Stimulated activated memory B cell treated with anti-CD40 and anti-IgM and Interleukin-4, amounts not matched to agents 10 μg/mL and 1 μg/mL and 100 μg/mL, for 72 hours (primary cell): ENCODE data around the gene TAS2R40.
"Not testable (repeated sequence)": the region's sequence is repeated elsewhere in the genome, so short reads cannot be mapped to it uniquely, and the experiment has no call there.

Experiments used
- ATAC-seq: fragments of 150-1000 bp; cut with Tn5 transposase; 2 replicates; pipeline ENCODE4 v1.10.0; 2021
- H3K27ac Mint-ChIP-seq: one replicate; pipeline ENCODE4 v1.8.0; 2022; ENCODE audit warnings: mild to moderate bottlenecking, mixed read lengths
- H3K27me3 Mint-ChIP-seq: one replicate; pipeline ENCODE4 v1.8.0; 2022; ENCODE audit warnings: mixed read lengths
- H3K36me3 Mint-ChIP-seq: one replicate; pipeline ENCODE4 v1.8.0; 2022; ENCODE audit warnings: mixed read lengths
- H3K4me1 Mint-ChIP-seq: one replicate; pipeline ENCODE4 v1.8.0; 2022; ENCODE audit warnings: mixed read lengths
- H3K4me3 Mint-ChIP-seq: one replicate; pipeline ENCODE4 v1.8.0; 2022; ENCODE audit warnings: mild to moderate bottlenecking, moderate library complexity, mixed read lengths
- H3K9me3 Mint-ChIP-seq: one replicate; pipeline ENCODE4 v1.8.0; 2022; ENCODE audit warnings: mixed read lengths

Gene TAS2R40

GRCh38 chr7:143221737-143222136, at the start of gene TAS2R40:
TAS2R40 (plus strand) TSS chr7:143222037; CDS start chr7:143222079, 42 bp downstream.
- H3K36me3 Mint-ChIP-seq = no peaks in the 10 kb centered on the region
- no peak within 1 kb of the TSS for H3K4me3 Mint-ChIP-seq
- peaks cover 6% of the 10 kb centered on the region for H3K4me1 Mint-ChIP-seq
- peaks cover 30% of the 10 kb centered on the region for H3K27me3 Mint-ChIP-seq
- no peak for ATAC-seq
- H3K27ac Mint-ChIP-seq = no peak within 1 kb of the TSS
- no peaks in the 10 kb centered on the region for H3K9me3 Mint-ChIP-seq

GRCh38 chr7:143172354-143172753, 49.5 kb upstream of the TAS2R40 start:
- Mint-ChIP-seq H3K4me3 (no peak overlapping the region), H3K9me3 (peaks cover 4% of the 10 kb centered on the region), H3K27me3 (no peaks in the 10 kb centered on the region), H3K27ac (peak overlapping the region; percentile 17), H3K4me1 (peaks cover 23% of the 10 kb centered on the region), H3K36me3 (peaks cover 6% of the 10 kb centered on the region)
- ATAC-seq = no peak

GRCh38 chr7:143176128-143176527, 45.7 kb upstream of the TAS2R40 start:
- ATAC-seq = no peak
- H3K27me3 Mint-ChIP-seq = no peaks in the 10 kb centered on the region
- H3K9me3 Mint-ChIP-seq = peaks cover 4% of the 10 kb centered on the region
- peaks cover 10% of the 10 kb centered on the region for H3K4me1 Mint-ChIP-seq
- no peak overlapping the region for H3K4me3 Mint-ChIP-seq
- H3K27ac Mint-ChIP-seq = no peak overlapping the region
- peaks cover 9% of the 10 kb centered on the region for H3K36me3 Mint-ChIP-seq

GRCh38 chr7:143177374-143178119, 44.3 kb upstream of the TAS2R40 start:
- peaks cover 12% of the 10 kb centered on the region for H3K4me1 Mint-ChIP-seq
- ATAC-seq = no peak
- no peak overlapping the region for H3K4me3 Mint-ChIP-seq
- H3K27me3 Mint-ChIP-seq = no peaks in the 10 kb centered on the region
- H3K9me3 Mint-ChIP-seq = peaks cover 4% of the 10 kb centered on the region
- peaks cover 9% of the 10 kb centered on the region for H3K36me3 Mint-ChIP-seq
- H3K27ac Mint-ChIP-seq = no peak overlapping the region

- not testable (repeated sequence) for H3K27me3 Mint-ChIP-seq, ATAC-seq, H3K4me3 Mint-ChIP-seq, H3K27ac Mint-ChIP-seq, H3K36me3 Mint-ChIP-seq, H3K9me3 Mint-ChIP-seq
- H3K4me1 Mint-ChIP-seq = peaks cover 29% of the 10 kb centered on the region
Measured at GRCh38 chr7:143180771-143181170, 41.1 kb upstream of the TAS2R40 start.

GRCh38 chr7:143181349-143181748, 40.5 kb upstream of the TAS2R40 start:
- peak; percentile 88 for ATAC-seq
- H3K9me3 Mint-ChIP-seq = peaks cover 4% of the 10 kb centered on the region
- H3K36me3 Mint-ChIP-seq = peaks cover 9% of the 10 kb centered on the region
- H3K4me1 Mint-ChIP-seq = peaks cover 29% of the 10 kb centered on the region
- no peaks in the 10 kb centered on the region for H3K27me3 Mint-ChIP-seq
- no peak overlapping the region for H3K4me3 Mint-ChIP-seq
- H3K27ac Mint-ChIP-seq = peak overlapping the region; percentile 47

- ATAC-seq = no peak
- peaks cover 4% of the 10 kb centered on the region for H3K36me3 Mint-ChIP-seq
- peaks cover 2% of the 10 kb centered on the region for H3K9me3 Mint-ChIP-seq
- H3K4me1 Mint-ChIP-seq = peaks cover 29% of the 10 kb centered on the region
- no peak within 1 kb of the TSS for H3K27ac Mint-ChIP-seq
- no peak within 1 kb of the TSS for H3K4me3 Mint-ChIP-seq
- H3K27me3 Mint-ChIP-seq = no peaks in the 10 kb centered on the region
Measured at GRCh38 chr7:143183024-143183423, 38.8 kb upstream of the TAS2R40 start, which contains the start of gene TAS2R39. TAS2R39 (plus strand) TSS chr7:143183419; CDS start chr7:143183419, 0 bp downstream.

- peaks cover 29% of the 10 kb centered on the region for H3K4me1 Mint-ChIP-seq
- H3K9me3 Mint-ChIP-seq = no peaks in the 10 kb centered on the region
- no peak overlapping the region for H3K27ac Mint-ChIP-seq
- ATAC-seq = no peak
- no peaks in the 10 kb centered on the region for H3K27me3 Mint-ChIP-seq
- H3K4me3 Mint-ChIP-seq = no peak overlapping the region
- no peaks in the 10 kb centered on the region for H3K36me3 Mint-ChIP-seq
Measured at GRCh38 chr7:143185551-143185950, 36.3 kb upstream of the TAS2R40 start.

- no peaks in the 10 kb centered on the region for H3K9me3 Mint-ChIP-seq
- no peaks in the 10 kb centered on the region for H3K27me3 Mint-ChIP-seq
- ATAC-seq = no peak
- H3K4me1 Mint-ChIP-seq = peaks cover 7% of the 10 kb centered on the region
- no peak overlapping the region for H3K27ac Mint-ChIP-seq
- H3K36me3 Mint-ChIP-seq = no peaks in the 10 kb centered on the region
- no peak overlapping the region for H3K4me3 Mint-ChIP-seq
Measured at GRCh38 chr7:143188994-143189393, 32.8 kb upstream of the TAS2R40 start.

GRCh38 chr7:143193880-143194279, 28.0 kb upstream of the TAS2R40 start:
- H3K36me3 Mint-ChIP-seq = no peaks in the 10 kb centered on the region
- no peak overlapping the region for H3K27ac Mint-ChIP-seq
- H3K9me3 Mint-ChIP-seq = peaks cover 4% of the 10 kb centered on the region
- ATAC-seq = no peak
- no peak overlapping the region for H3K4me3 Mint-ChIP-seq
- H3K27me3 Mint-ChIP-seq = no peaks in the 10 kb centered on the region
- peaks cover 6% of the 10 kb centered on the region for H3K4me1 Mint-ChIP-seq

GRCh38 chr7:143199040-143199439, 22.8 kb upstream of the TAS2R40 start:
- Mint-ChIP-seq H3K9me3 (peaks cover 4% of the 10 kb centered on the region), H3K36me3 (no peaks in the 10 kb centered on the region), H3K27me3 (no peaks in the 10 kb centered on the region), H3K4me3 (no peak overlapping the region), H3K4me1 (peaks cover 10% of the 10 kb centered on the region), H3K27ac (peak overlapping the region; percentile 26)
- ATAC-seq = peak; percentile 86

GRCh38 chr7:143202161-143202560, 19.7 kb upstream of the TAS2R40 start:
- Mint-ChIP-seq H3K27ac (no peak overlapping the region), H3K27me3 (no peaks in the 10 kb centered on the region), H3K9me3 (peaks cover 4% of the 10 kb centered on the region), H3K36me3 (no peaks in the 10 kb centered on the region), H3K4me3 (no peak overlapping the region), H3K4me1 (peaks cover 27% of the 10 kb centered on the region)
- no peak for ATAC-seq

GRCh38 chr7:143203386-143203785, 18.5 kb upstream of the TAS2R40 start:
- no peak for ATAC-seq
- Mint-ChIP-seq H3K27ac (no peak overlapping the region), H3K9me3 (peaks cover 3% of the 10 kb centered on the region), H3K36me3 (no peaks in the 10 kb centered on the region), H3K27me3 (no peaks in the 10 kb centered on the region), H3K4me1 (peaks cover 28% of the 10 kb centered on the region), H3K4me3 (no peak overlapping the region)

GRCh38 chr7:143205560-143206293, 16.1 kb upstream of the TAS2R40 start:
- Mint-ChIP-seq H3K27me3 (no peaks in the 10 kb centered on the region), H3K4me3 (peak overlapping the region; percentile 5), H3K27ac (peak overlapping the region; percentile 6), H3K9me3 (no peaks in the 10 kb centered on the region), H3K36me3 (no peaks in the 10 kb centered on the region), H3K4me1 (peaks cover 27% of the 10 kb centered on the region)
- peak; percentile 95 for ATAC-seq

- no peaks in the 10 kb centered on the region for H3K27me3 Mint-ChIP-seq
- no peaks in the 10 kb centered on the region for H3K36me3 Mint-ChIP-seq
- no peak overlapping the region for H3K27ac Mint-ChIP-seq
- peaks cover 16% of the 10 kb centered on the region for H3K4me1 Mint-ChIP-seq
- H3K9me3 Mint-ChIP-seq = peaks cover 5% of the 10 kb centered on the region
- ATAC-seq = no peak
- no peak overlapping the region for H3K4me3 Mint-ChIP-seq
Measured at GRCh38 chr7:143210541-143210940, 11.3 kb upstream of the TAS2R40 start.

GRCh38 chr7:143213478-143213877, 8.4 kb upstream of the TAS2R40 start:
- H3K4me1 Mint-ChIP-seq, H3K27ac Mint-ChIP-seq, ATAC-seq, H3K4me3 Mint-ChIP-seq, H3K27me3 Mint-ChIP-seq, H3K36me3 Mint-ChIP-seq, H3K9me3 Mint-ChIP-seq: not testable (repeated sequence)
